Measurements from ENCODE around the gene MGLL.

The MGLL gene

GRCh38 chr3:127786353-127787070 is 35.8 kb downstream of the MGLL start:
- H3K27me3 ChIP-seq: no peaks in the 10 kb centered on the region
- no peak overlapping the region for H3K27ac ChIP-seq
- H3K9me3 ChIP-seq: no peaks in the 10 kb centered on the region
- no peak overlapping the region for H3K4me3 ChIP-seq (ENCODE audit: low read depth in 1 of 2, low read length in 1 of 2)
- peaks cover 8% of the 10 kb centered on the region for H3K36me3 ChIP-seq
- H3K4me1 ChIP-seq (ENCODE audit: control insufficient read depth in 1 of 2, insufficient read depth in 1 of 2, low read depth in 1 of 2, low read length in 1 of 2): no peaks in the 10 kb centered on the region
- no peak for TF ChIP-seq CTCF (IDR thresholded peaks at IDR 0.05)

DNA sequence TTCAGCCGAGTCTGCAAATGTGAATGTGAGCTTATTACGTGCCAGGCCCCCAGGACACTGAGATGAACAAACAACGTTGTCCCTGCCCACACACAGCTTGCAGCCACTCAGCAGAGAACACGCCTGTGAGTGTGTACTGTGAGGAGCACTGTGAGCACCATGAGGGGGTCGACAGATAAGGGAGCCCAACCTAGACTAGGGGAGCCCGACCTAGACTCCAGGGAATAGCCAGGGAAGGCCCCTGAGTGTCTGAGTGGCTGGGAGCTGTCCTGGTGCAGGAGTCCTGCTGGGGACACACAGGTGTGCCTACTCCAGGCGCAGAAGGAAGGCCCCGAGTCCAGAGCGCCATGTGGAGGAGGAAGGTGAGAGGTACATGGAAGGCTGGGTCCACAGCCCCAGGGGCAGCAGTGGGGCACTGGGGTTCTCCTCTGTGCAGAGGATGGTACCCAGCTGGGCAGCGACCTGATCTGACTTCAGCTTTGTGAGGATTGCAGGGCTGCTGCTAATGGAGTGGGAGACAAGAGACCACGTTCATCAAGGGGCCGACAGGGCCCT is 36.5 kb downstream of the MGLL start:
- peaks cover 5% of the 10 kb centered on the region in 2 experiments for H3K4me1 ChIP-seq (ENCODE audit: control insufficient read depth in 1 of 2, insufficient read depth in 1 of 2, low read depth in 1 of 2, low read length in 1 of 2)

GRCh38 chr3:127784865-127785710 is 37.2 kb downstream of the MGLL start:
- H3K4me1 ChIP-seq (ENCODE audit: control insufficient read depth in 1 of 2, insufficient read depth in 1 of 2, low read depth in 1 of 2, low read length in 1 of 2): peaks cover 12% of the 10 kb centered on the region in 2 experiments
- no peak overlapping the region for H3K27ac ChIP-seq
- no peak for TF ChIP-seq CTCF (IDR thresholded peaks at IDR 0.05)
- H3K27me3 ChIP-seq: no peaks in the 10 kb centered on the region
- H3K36me3 ChIP-seq: peaks cover 8% of the 10 kb centered on the region
- no peak overlapping the region for H3K4me3 ChIP-seq (ENCODE audit: low read depth in 1 of 2, low read length in 1 of 2)
- no peaks in the 10 kb centered on the region for H3K9me3 ChIP-seq

More for the DNA sequence above, 36.5 kb downstream of the MGLL start:
- H3K27ac ChIP-seq: no peak overlapping the region
- TF ChIP-seq CTCF (IDR thresholded peaks at IDR 0.05): no peak
- H3K27me3 ChIP-seq: no peaks in the 10 kb centered on the region
- H3K9me3 ChIP-seq: no peaks in the 10 kb centered on the region
- H3K4me3 ChIP-seq (ENCODE audit: low read depth in 1 of 2, low read length in 1 of 2): no peak overlapping the region
- peaks cover 8% of the 10 kb centered on the region for H3K36me3 ChIP-seq

DNA sequence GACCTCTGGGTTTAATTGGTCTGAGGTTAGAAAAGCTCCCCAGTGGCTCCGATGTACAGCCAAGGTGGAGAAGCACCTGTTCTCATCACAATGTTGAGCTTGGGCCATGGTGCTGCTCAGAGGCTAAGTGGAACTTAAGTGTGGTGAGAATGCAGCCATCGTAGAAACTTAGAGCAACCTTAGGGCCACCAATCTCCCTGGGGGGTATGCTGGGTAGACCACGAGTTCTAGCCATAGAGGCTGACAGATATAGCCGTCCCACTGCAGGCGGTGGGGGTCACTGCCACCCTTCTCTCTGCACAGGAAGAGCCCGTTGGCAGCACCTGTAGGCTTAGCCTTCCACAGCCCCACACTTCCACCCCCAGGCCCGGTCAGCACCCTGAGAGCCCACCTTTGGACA is 38.0 kb downstream of the MGLL start:
- Histone ChIP-seq H3K4me1 (ENCODE audit: control insufficient read depth in 1 of 2, insufficient read depth in 1 of 2, low read depth in 1 of 2, low read length in 1 of 2) (peaks cover 20% of the 10 kb centered on the region in 2 experiments), H3K27me3 (no peaks in the 10 kb centered on the region), H3K4me3 (ENCODE audit: low read depth in 1 of 2, low read length in 1 of 2) (no peak overlapping the region), H3K9me3 (no peaks in the 10 kb centered on the region), H3K27ac (no peak overlapping the region), H3K36me3 (peaks cover 8% of the 10 kb centered on the region)
- TF ChIP-seq CTCF (IDR thresholded peaks at IDR 0.05): no peak

GRCh38 chr3:127783642-127784160 is 38.6 kb downstream of the MGLL start:
- no peak overlapping the region for H3K4me3 ChIP-seq (ENCODE audit: low read depth in 1 of 2, low read length in 1 of 2)
- TF ChIP-seq CTCF (IDR thresholded peaks at IDR 0.05): no peak
- H3K9me3 ChIP-seq: no peaks in the 10 kb centered on the region
- H3K4me1 ChIP-seq (ENCODE audit: control insufficient read depth in 1 of 2, insufficient read depth in 1 of 2, low read depth in 1 of 2, low read length in 1 of 2): peaks cover 20 to 21% of the 10 kb centered on the region in 2 experiments
- no peaks in the 10 kb centered on the region for H3K27me3 ChIP-seq
- H3K36me3 ChIP-seq: peaks cover 8% of the 10 kb centered on the region
- H3K27ac ChIP-seq: no peak overlapping the region
